Nucleus accumbens (tissue), 56 donors: Measurements from ENCODE around the gene MAP7.
A peak's percentile ranks its signal among the peaks of the same experiment; 100 is the strongest.

ENCODE experiments used
- DNase-seq, 56 donors: peaks; one replicate each; lab custom pipeline; 2025; lab: John Stamatoyannopoulos, UW

The MAP7 gene

DNA sequence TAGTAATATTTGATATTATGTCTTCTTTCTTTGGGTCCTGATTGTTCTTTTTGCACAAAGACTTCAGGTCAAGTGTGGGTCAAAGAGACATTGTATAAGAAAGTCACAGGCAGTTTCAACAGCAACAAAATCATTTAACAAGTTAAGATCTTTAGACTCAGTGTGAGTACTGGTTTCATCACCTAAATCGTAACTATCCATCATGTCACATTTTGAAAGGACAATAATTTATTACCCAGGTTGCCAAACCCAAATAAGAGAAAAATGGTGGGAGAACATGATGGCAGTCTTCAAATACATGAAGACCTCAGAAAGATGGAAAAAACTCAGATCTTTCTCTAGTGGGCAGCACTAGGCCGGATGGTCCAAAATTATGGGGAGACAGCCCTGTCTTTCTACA is 205.1 kb downstream of the MAP7 start:
- no peak for DNase-seq

DNA sequence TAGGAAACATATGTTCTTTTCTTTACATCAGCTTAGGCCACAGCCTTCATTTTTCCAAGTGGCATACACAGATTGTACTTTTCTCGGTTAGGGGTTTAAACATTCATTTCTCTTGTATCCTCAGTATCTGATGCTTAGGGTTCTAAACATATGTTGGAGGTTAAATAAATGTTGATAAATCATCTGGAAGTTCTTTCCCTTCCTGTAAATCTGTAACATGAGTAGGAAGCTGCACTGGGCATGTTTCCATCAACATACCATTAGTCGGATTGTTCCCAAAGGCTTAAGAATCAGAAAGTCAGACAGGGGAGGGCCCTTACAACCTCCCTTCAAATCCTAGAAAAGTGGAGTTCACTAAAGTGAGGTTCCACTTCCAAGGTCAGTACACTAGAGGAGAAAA is 205.8 kb downstream of the MAP7 start:
- no peak for DNase-seq

- DNase-seq: no peak
These were observed 206.5 kb downstream of the MAP7 start for GRCh38 chr6:136343700-136344099.

DNA sequence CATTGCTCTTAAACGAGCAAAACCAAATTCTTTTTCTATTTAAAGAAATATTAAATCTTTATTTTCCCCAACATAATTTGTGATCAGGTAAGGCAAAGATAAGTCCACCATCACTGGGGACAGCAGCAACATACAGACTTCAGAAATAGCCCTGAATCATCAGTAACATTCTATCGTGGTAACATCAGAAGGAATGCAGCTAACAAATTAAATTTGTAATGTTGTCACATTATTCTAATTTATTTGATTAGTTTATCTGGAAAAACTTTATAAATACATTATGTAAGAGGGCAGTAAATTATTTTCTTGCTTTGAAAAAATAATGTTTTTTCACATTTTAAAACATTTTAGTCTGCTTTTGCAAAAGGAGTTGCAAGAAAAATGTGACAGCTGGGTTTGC is 206.9 kb downstream of the MAP7 start:
- DNase-seq: no peak

DNA sequence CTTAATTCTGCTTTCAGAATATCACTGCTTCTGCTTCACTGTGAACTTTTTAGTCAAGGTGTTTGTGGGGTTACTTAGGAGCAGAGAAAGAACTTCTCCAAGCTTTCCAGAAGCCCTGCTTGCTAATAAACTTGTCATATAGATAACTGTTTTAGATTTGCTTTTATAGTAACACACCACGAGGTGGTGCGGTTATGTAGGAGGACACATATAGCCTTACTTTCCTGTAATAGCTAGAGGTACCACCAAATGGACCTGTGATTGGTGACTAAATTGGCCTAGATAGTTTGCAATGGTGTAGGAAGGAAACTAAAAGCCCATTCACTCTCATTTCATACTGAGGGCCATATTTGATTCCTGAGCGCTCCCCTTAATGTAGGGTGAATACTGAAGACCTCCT is 208.3 kb downstream of the MAP7 start:
- no peak for DNase-seq

GRCh38 chr6:136341367-136341766 is 208.9 kb downstream of the MAP7 start:
- DNase-seq: no peak

GRCh38 chr6:136338486-136338885 is 211.7 kb downstream of the MAP7 start:
- no peak for DNase-seq

DNA sequence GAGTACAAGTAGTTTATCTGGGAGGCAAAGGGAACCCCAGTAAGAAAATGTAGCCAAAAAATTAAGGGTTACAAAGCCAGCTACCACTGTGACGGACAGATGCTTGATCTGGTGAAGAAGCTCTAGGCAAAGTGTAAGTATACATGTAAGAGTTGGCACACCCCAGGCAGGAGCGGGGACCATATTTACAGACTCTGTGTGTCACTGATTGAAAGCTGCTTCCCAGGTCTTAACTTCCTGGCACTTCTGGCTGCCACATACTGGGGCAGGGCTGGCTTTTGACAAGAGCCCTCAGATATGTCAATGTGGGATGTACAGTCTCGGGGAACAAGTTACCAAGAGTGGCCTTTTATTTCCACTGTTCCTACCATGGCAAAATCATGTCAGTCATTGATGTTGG is 212.6 kb downstream of the MAP7 start:
- DNase-seq: no peak

- no peak for DNase-seq
These were observed 213.1 kb downstream of the MAP7 start for GRCh38 chr6:136337121-136337520.

DNA sequence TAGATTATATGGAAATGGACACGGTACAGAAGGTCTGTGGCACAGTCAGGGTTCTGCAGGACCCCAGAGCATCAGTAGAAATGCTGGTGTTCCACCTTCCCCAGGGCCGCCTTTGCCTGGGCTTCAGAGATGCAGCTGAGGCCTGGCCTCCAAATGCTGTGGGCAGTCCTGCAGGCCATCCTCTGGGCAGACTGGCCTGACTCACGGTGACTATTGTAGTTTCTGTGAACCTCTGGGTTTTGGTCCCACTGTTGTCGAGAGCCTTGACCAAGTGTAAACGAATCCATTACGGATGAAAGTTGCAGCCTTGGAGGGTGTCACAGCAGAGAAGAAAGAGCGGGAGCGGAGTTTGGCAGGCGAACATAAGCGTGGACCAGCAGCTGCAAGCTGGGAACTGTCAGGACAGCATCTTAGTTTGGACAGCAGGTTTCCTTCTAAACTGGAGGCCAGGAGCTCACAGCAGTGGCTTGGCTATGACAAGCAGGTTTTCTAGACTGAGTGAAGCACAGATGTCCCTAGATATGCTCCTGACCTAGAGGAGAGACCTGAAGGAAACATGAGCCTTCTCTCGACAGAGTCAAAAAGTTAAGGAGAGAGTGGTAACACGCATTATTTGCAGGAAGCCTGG is 214.4 kb downstream of the MAP7 start:
- DNase-seq: peak in 4 of 56 donors; percentile 8 to 40 (median 14)

- DNase-seq: peak in 3 of 56 donors; percentile 16 to 46 (median 45)
These were observed 215.4 kb downstream of the MAP7 start for GRCh38 chr6:136334853-136335252.

- peak in 9 of 56 donors; percentile 18 to 54 (median 30) for DNase-seq
These were observed 215.8 kb downstream of the MAP7 start for GRCh38 chr6:136334465-136334846.

- peak in 1 of 56 donors; percentile 32 for DNase-seq
These were observed 216.3 kb downstream of the MAP7 start for GRCh38 chr6:136333824-136334464.

- no peak for DNase-seq
These were observed 218.8 kb downstream of the MAP7 start for GRCh38 chr6:136331461-136331860.

DNA sequence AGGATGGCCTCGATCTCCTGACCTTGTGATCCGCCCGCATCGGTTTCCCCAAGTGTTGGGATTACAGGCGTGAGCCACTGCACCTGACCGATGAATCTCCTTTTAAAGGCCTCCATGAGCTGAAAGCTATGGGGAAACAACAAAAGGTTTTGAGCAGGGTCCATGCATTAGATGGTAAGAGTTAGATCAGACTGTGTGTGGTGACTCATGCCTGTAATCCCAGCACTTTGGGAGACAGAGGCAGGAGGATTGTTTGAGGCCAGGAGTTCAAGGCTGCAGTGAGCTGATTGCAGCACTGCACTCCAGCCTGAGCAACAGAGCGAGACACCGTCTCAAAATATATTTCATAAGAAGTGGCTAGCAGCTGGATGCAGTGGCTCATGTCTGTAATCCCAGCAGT is 219.6 kb downstream of the MAP7 start:
- DNase-seq: no peak

- peak in 5 of 56 donors; percentile 4 to 45 (median 6) for DNase-seq
These were observed 224.1 kb downstream of the MAP7 start for GRCh38 chr6:136326038-136326553.

- DNase-seq: peak in 10 of 56 donors; percentile 6 to 57 (median 21)
These were observed 225.4 kb downstream of the MAP7 start for GRCh38 chr6:136324686-136325380.

DNA sequence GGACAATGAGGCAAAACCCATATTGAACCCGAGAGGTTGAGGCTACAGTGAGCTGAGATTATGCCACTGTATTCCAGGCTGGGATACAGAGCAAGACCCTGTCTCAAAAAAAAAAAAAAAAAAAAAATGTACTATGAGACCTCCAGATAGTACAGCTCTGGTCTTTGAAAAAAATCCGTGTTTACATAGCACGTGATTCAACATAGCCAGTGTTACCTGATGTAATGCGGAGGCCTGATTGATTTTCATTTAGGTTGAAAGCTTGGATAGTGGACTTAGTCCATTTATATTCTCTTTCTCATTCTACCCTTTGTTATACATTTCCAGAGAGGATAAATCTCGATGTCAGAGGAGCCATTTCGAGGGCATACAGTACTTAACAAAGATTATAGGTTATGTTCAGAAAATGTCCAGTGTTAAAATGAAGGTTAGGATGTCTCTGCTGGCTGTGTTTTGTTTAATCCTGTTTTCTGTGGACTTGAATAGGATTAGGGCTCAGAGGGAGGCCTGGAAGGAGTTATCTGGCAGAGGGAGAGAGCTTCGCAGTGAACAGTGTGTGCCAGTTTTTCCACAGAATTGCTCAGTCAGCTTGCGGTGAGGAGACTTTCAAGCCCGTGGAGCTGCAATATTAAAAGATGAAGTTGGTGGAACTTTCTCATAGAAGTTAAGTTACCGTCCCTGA is 226.7 kb downstream of the MAP7 start:
- peak in 7 of 56 donors; percentile 10 to 56 (median 30) for DNase-seq

GRCh38 chr6:136319732-136320131 is 230.5 kb downstream of the MAP7 start:
- no peak for DNase-seq

GRCh38 chr6:136318676-136319075 is 231.5 kb downstream of the MAP7 start:
- no peak for DNase-seq

DNA sequence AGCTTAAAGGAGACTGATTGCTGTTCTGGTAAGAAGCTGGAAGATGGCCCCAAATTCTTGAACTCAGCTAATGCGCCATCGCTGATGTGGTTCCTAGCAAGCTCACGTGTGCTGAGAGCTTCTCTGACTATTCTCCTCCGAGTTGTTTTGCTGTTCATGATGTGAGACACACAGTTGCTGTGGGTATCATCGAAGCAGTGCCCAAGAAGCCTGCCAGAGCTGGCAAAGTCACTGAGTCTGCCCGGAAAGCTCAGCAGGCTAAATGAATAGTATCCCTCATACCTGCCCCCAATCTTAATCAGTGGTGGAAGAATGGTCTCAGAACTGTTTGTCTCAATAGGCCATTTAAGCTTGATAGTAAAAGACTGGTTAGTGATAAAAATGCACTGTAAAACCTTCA is 232.3 kb downstream of the MAP7 start:
- peak in 5 of 56 donors; percentile 6 to 44 (median 16) for DNase-seq
